ELR (cell line): ENCODE data around the gene ZNF428.
"Not testable (repeated sequence)": the region's sequence is repeated elsewhere in the genome, so short reads cannot be mapped to it uniquely, and the experiment has no call there.

Experiments used
- DNase-seq: peaks from one replicate; pipeline ENCODE4 v3.0.0-alpha.2; 2015; ENCODE audit warnings: low read depth

ZNF428 gene

GRCh38 chr19:43639519-43640423 lies 20.3 kb upstream of the ZNF428 start, which contains the start of gene CADM4:
TSS of gene CADM4 (minus strand) at chr19:43639850. CDS start at chr19:43639790, 60 bp downstream.
- DNase-seq = peak; percentile 28

- no peak for DNase-seq
Observed at GRCh38 chr19:43638995-43639518, 19.6 kb upstream of the ZNF428 start.

GRCh38 chr19:43638214-43638994 lies 19.0 kb upstream of the ZNF428 start:
- no peak for DNase-seq

GRCh38 chr19:43636121-43636683 lies 16.8 kb upstream of the ZNF428 start:
- DNase-seq = peak; percentile 45

GRCh38 chr19:43635561-43635940 lies 16.1 kb upstream of the ZNF428 start:
- not testable (repeated sequence) for DNase-seq

GRCh38 chr19:43634872-43635560 lies 15.6 kb upstream of the ZNF428 start:
- no peak for DNase-seq

GRCh38 chr19:43634506-43634871 lies 15.1 kb upstream of the ZNF428 start:
- DNase-seq = no peak

- DNase-seq = no peak
Observed at GRCh38 chr19:43634068-43634467, 14.6 kb upstream of the ZNF428 start.

GRCh38 chr19:43633520-43633919 lies 14.1 kb upstream of the ZNF428 start:
- no peak for DNase-seq

- DNase-seq = no peak
Observed at GRCh38 chr19:43631491-43631890, 12.1 kb upstream of the ZNF428 start.

- no peak for DNase-seq
Observed at GRCh38 chr19:43628646-43629326, 9.4 kb upstream of the ZNF428 start.

- DNase-seq = no peak
Observed at GRCh38 chr19:43626838-43627237, 7.4 kb upstream of the ZNF428 start.

- peak; percentile 18 for DNase-seq
Observed at GRCh38 chr19:43625918-43626579, 6.6 kb upstream of the ZNF428 start.

GRCh38 chr19:43624933-43625332 lies 5.5 kb upstream of the ZNF428 start:
- no peak for DNase-seq

GRCh38 chr19:43623889-43624670 lies 4.7 kb upstream of the ZNF428 start:
- no peak for DNase-seq

GRCh38 chr19:43622956-43623355 lies 3.5 kb upstream of the ZNF428 start:
- DNase-seq = no peak

GRCh38 chr19:43622070-43622469 lies 2.6 kb upstream of the ZNF428 start:
- no peak for DNase-seq

- DNase-seq = no peak
Observed at GRCh38 chr19:43620061-43621001, 902 bp upstream of the ZNF428 start.

GRCh38 chr19:43618921-43619261 lies 538 bp downstream of the ZNF428 start:
- DNase-seq = peak; percentile 55
